HG02571 (cell line): Measurements from ENCODE around the gene CDKAL1.
A peak's percentile ranks its signal among the peaks of the same experiment; 100 is the strongest.
"Not testable (repeated sequence)": the region's sequence is repeated elsewhere in the genome, so short reads cannot be mapped to it uniquely, and the experiment has no call there.

Source experiments
- ATAC-seq: cut with Tn5 transposase; IDR thresholded peaks from one replicate; pipeline ENCODE4 v1.9.1; 2021; ENCODE audit warnings: mild to moderate bottlenecking, moderate library complexity; ENCODE audit not compliant: unreplicated experiment

The CDKAL1 gene

GRCh38 chr6:20534295-20535262 lies at the start of gene CDKAL1:
Gene CDKAL1, plus strand, starts transcription at chr6:20534457. Its CDS starts 11,894 bp downstream, at chr6:20546351.
- ATAC-seq, result peak; percentile 85

GRCh38 chr6:20486641-20487040 lies 47.6 kb upstream of the CDKAL1 start:
- ATAC-seq, result no peak

GRCh38 chr6:20487669-20488375 lies 46.4 kb upstream of the CDKAL1 start:
- no peak for ATAC-seq

- no peak for ATAC-seq
Measured at GRCh38 chr6:20490591-20490990, 43.7 kb upstream of the CDKAL1 start.

GRCh38 chr6:20492099-20492498 lies 42.2 kb upstream of the CDKAL1 start:
- ATAC-seq, result no peak

GRCh38 chr6:20497216-20498040 lies 36.8 kb upstream of the CDKAL1 start:
- ATAC-seq, result no peak

GRCh38 chr6:20498041-20498385 lies 36.2 kb upstream of the CDKAL1 start:
- no peak for ATAC-seq

GRCh38 chr6:20509212-20509611 lies 25.0 kb upstream of the CDKAL1 start:
- ATAC-seq, result no peak

- ATAC-seq, result no peak
Measured at GRCh38 chr6:20511852-20512251, 22.4 kb upstream of the CDKAL1 start.

GRCh38 chr6:20525208-20525607 lies 9.0 kb upstream of the CDKAL1 start:
- not testable (repeated sequence) for ATAC-seq

- ATAC-seq, result not testable (repeated sequence)
Measured at GRCh38 chr6:20529086-20529448, 5.2 kb upstream of the CDKAL1 start.

- no peak for ATAC-seq
Measured at GRCh38 chr6:20532881-20533280, 1.4 kb upstream of the CDKAL1 start.

GRCh38 chr6:20533746-20534294 lies 437 bp upstream of the CDKAL1 start:
- no peak for ATAC-seq

- no peak for ATAC-seq
Measured at GRCh38 chr6:20538131-20538662, 3.9 kb downstream of the CDKAL1 start.

- ATAC-seq, result no peak
Measured at GRCh38 chr6:20538907-20539306, 4.7 kb downstream of the CDKAL1 start.

- ATAC-seq, result no peak
Measured at GRCh38 chr6:20539387-20539786, 5.1 kb downstream of the CDKAL1 start.

- no peak for ATAC-seq
Measured at GRCh38 chr6:20540683-20541082, 6.4 kb downstream of the CDKAL1 start.

- ATAC-seq, result no peak
Measured at GRCh38 chr6:20541382-20541781, 7.1 kb downstream of the CDKAL1 start.

- ATAC-seq, result peak; percentile 98
Measured at GRCh38 chr6:20542927-20543602, 8.8 kb downstream of the CDKAL1 start.

- ATAC-seq, result no peak
Measured at GRCh38 chr6:20548264-20548663, 14.0 kb downstream of the CDKAL1 start.
